Astrocyte of the hippocampus (primary cell): Measurements from ENCODE around the gene PRM2.

Experiments
- DNase-seq: peaks from one replicate; pipeline ENCODE4 v3.0.0; 2011; ENCODE audit warnings: low read depth, low spot score

Gene PRM2

GRCh38 chr16:11276143-11276895 lies at the start of gene PRM2:
TSS of gene PRM2 (minus strand) at chr16:11276480. CDS start at chr16:11276370, 110 bp downstream.
- DNase-seq = no peak

GRCh38 chr16:11325404-11326083 lies 49.3 kb upstream of the PRM2 start:
- DNase-seq = no peak

DNA sequence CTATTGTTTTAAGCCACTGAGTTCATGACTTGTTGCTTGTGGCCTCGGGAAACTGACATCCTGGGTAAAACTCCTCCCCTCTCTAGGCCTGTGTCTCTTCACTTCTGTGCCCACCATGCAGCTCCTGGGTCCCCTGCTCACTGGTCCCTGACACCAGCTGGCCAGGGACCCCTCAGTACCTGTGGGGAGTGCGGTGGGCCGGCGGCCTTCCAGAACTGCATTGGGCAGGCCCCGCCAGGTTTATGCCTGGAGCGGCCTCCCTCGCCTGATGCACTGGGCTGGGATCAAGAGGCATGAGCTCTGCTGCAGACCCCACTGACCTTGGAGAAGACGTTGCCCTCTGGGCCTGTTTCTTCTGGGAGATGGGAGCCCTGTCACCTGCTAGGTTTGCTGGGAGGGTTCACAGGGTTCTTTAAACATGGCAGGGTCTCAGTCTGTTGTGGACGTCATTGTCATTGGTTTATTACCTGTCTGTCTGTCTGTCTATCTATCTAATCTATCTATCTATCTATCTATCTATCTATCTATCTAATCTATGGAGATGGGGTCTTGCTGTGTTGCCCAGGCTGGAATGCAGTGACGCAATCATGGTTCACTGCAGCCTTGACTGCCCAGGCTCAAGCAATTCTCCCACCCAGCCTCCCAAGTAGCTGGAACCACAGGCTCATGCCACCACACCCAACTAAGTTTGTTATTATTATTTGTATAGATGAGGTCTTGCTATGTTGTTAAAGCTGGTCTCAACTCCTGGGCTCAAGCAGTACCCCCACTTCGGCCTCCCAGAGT lies 47.5 kb upstream of the PRM2 start:
- DNase-seq = no peak

DNA sequence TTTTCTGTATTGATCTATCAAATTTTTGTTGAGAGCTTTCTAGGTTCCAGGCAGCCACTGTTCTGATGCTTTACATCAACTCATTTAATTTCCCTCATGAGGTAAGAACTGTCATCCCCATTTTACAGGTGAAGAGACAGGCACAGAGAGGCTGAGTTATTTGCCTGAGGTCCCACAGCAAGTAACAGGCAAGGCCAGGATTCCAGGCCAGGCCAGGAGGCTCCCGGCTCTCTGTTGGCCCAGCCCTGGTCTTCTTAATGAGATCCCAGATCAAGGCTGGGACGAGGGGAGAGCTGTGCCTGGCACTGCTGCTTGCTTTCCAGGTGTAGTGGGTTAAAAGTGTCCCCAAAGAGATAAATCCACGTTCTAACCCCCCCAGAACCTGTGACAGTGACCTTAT lies 46.5 kb upstream of the PRM2 start:
- no peak for DNase-seq

- no peak for DNase-seq
Measured at GRCh38 chr16:11321662-11322061, 45.4 kb upstream of the PRM2 start.

GRCh38 chr16:11320170-11320569 lies 43.9 kb upstream of the PRM2 start:
- DNase-seq = no peak

DNA sequence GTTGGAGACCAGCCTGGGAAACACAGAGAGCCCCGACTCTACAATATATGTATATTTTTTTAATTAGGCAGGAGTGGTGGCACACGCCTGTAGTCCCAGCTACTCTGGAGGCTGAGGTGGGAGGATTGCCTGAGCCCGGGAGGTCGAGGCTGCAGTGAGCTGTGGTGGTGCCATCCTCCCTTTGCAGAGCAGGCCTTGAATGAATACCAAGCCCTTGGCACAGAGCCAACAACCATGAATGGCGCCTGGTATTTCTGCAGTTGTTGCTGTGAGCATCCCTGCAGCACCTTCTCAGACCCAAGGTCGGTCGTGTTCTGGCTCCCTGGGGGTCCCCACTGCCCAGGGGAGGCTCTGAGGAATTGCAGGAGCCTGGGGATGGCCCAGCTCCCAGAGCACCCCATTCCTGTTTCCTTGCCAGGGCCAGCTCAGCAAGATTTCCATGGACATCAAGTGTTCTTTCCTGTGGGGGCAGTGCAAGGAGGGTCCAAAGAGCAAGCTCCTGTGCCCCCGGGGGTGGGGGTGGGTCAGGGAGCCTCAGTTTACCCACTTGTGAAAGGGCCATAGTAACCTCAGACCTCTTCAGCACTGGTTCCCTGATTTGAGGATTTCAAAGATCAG lies 43.4 kb upstream of the PRM2 start:
- DNase-seq = peak; percentile 56

- no peak for DNase-seq
Measured at GRCh38 chr16:11318817-11319216, 42.5 kb upstream of the PRM2 start.

GRCh38 chr16:11316331-11317015 lies 40.2 kb upstream of the PRM2 start:
- DNase-seq = peak; percentile 75

- peak; percentile 93 for DNase-seq
Measured at GRCh38 chr16:11315510-11315909, 39.2 kb upstream of the PRM2 start.

GRCh38 chr16:11314309-11314894 lies 38.1 kb upstream of the PRM2 start:
- DNase-seq = no peak

GRCh38 chr16:11313493-11314308 lies 37.4 kb upstream of the PRM2 start:
- no peak for DNase-seq

GRCh38 chr16:11312718-11313492 lies 36.6 kb upstream of the PRM2 start:
- DNase-seq = peak; percentile 84

- DNase-seq = no peak
Measured at GRCh38 chr16:11310997-11311561, 34.8 kb upstream of the PRM2 start.

DNA sequence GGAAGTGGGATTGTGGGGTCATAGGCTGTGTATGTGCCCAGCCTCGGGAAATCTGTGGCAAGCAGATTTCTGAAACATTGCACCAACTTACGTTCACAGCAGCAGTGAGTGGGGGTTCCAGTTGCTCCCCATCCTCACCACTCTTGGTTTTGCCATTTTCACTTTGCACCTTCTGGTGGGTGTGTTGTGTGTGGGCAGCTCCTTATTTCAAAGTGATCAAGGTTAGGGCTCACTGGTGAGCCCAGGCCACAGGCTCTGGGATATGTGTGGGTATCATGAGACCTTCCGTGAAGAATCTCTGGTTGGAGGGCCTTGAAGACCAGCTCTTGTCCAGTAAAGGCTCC lies 34.3 kb upstream of the PRM2 start:
- DNase-seq = no peak

- DNase-seq = no peak
Measured at GRCh38 chr16:11309895-11310633, 33.8 kb upstream of the PRM2 start.

DNA sequence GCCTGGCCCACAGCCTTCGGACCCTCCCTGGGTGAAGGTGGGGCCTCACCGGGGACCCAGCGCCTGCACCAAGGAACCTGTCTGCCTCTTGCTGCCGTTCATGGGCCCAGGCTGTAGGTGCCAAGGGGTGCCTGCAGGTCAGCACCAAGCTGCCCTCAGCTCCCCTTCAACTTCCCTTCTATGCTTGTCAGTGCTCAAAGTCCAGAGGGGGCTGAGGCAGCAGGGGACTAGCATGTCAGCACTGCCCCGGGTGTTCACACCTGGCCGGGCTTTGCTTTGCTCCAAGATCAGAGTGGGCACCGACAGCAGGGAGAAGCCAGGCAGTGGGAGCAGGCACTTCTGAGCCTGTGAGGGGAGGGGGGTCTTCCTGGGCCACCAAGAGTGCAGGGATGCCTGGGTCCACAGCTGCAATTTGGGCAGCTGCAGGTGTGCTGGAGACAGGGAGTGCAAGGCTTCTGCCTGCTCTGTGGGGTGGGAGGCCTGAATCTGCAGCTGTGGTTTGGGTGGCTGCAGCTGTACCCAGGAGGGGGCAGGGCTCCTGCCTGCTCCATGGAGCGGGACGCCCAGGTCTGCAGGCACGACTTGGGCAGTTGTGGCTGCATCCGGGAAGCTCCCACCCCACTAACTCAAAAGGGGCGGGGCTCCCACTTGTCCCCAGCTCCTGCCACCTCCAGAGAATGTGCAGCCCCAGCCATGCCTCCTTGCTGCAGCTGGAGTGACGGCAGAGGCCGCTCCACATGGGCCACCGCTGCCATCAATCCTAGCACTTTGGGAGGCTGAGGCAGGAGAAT lies 32.4 kb upstream of the PRM2 start:
- no peak for DNase-seq
